ENCODE data around the gene HS6ST3.

GRCh38 chr13:96720446-96720845, 630.5 kb downstream of the HS6ST3 start:
- no peak for TF ChIP-seq POLR2AphosphoS5 (IDR thresholded peaks at IDR 0.05; ENCODE audit: low read depth, low read length)
- TF ChIP-seq POLR2A (IDR thresholded peaks at IDR 0.05; ENCODE audit: low read depth, low read length), result no peak
- no peak for TF ChIP-seq TAF1 (IDR thresholded peaks at IDR 0.05; ENCODE audit: borderline replicate concordance, low read depth, low read length)

Measured in GM12892 (cell line).